CD14-positive monocyte (primary cell): ENCODE results near the gene CYP39A1. TPM values are rescaled to one million over a fixed set of nuclear protein-coding genes. Genes with fewer than 3 reads are reported as not detected.

Experiments used
- DNase-seq, 3 donors: peaks; one replicate each; pipeline ENCODE4 v3.0.0-alpha.2; 2011 to 2022
- H2AFZ ChIP-seq: 2 replicates; pipeline ENCODE4 v1.6.0; 2012; ENCODE audit warnings: mild to moderate bottlenecking, low read depth, low read length, inconsistent platforms; ENCODE audit not compliant: insufficient read depth, poor library complexity, severe bottlenecking
- H3K27ac ChIP-seq, 2 donors: 1 replicate in 1 of 2; 2 replicates in 1 of 2; pipeline ENCODE4 v1.5.1; 2012 to 2013; ENCODE audit warnings: low read length in 2 of 2, control low read depth in 1 of 2, inconsistent platforms in 1 of 2, low read depth in 1 of 2, mild to moderate bottlenecking in 1 of 2
- H3K27me3 ChIP-seq, 2 donors: one replicate each; pipeline versions ENCODE4 v1.6.0 to v1.6.1; 2011 to 2013; ENCODE audit warnings: low read length in 2 of 2; ENCODE audit not compliant: control insufficient read depth in 2 of 2, insufficient read depth in 2 of 2
- H3K36me3 ChIP-seq, 2 donors: replicated peaks in 1 of 2; 1 replicate in 1 of 2; 2 replicates in 1 of 2; pipeline versions ENCODE4 v1.5.1 to v1.6.1; 2012 to 2013; ENCODE audit warnings: low read length in 2 of 2, control low read depth in 1 of 2, inconsistent platforms in 1 of 2, mild to moderate bottlenecking in 1 of 2; ENCODE audit not compliant: insufficient read depth in 2 of 2, control insufficient read depth in 1 of 2
- H3K4me1 ChIP-seq, 2 donors: 1 replicate in 1 of 2; 2 replicates in 1 of 2; pipeline versions ENCODE4 v1.5.1 to v1.6.1; 2012 to 2013; ENCODE audit warnings: low read length in 2 of 2, control low read depth in 1 of 2, inconsistent platforms in 1 of 2, mild to moderate bottlenecking in 1 of 2, moderate library complexity in 1 of 2; ENCODE audit not compliant: insufficient read depth in 2 of 2, control insufficient read depth in 1 of 2
- H3K4me2 ChIP-seq: replicated peaks from 2 replicates; pipeline ENCODE3; 2012; ENCODE audit warnings: low read length, moderate library complexity, mild to moderate bottlenecking; ENCODE audit not compliant: poor library complexity, severe bottlenecking; ENCODE audit errors: extremely low read depth
- H3K4me3 ChIP-seq, 3 experiments: fragments of 200-600 bp in 1 of 3; sonication (generic) in 1 of 3; replicated peaks in 1 of 3; 1 replicate in 2 of 3; 2 replicates in 1 of 3; pipeline ENCODE4 v1.5.1; 2011 to 2013; ENCODE audit warnings: low read length in 3 of 3, mild to moderate bottlenecking in 3 of 3, control low read depth in 2 of 3, low read depth in 2 of 3, inconsistent platforms in 1 of 3, moderate library complexity in 1 of 3
- H3K79me2 ChIP-seq: 2 replicates; pipeline ENCODE4 v1.6.0; 2012; ENCODE audit warnings: mild to moderate bottlenecking, control low read depth, inconsistent platforms, low read length, moderate library complexity; ENCODE audit not compliant: insufficient read depth
- H3K9ac ChIP-seq: 2 replicates; pipeline ENCODE4 v1.6.0; 2017; ENCODE audit warnings: low read length, mild to moderate bottlenecking; ENCODE audit not compliant: insufficient read depth, poor library complexity, severe bottlenecking
- H3K9me3 ChIP-seq, 2 donors: replicated peaks in 1 of 2; 1 replicate in 1 of 2; 2 replicates in 1 of 2; pipeline versions ENCODE4 v1.5.1 to v1.6.1; 2012 to 2013; ENCODE audit warnings: low read length in 2 of 2, control low read depth in 1 of 2; ENCODE audit not compliant: control insufficient read depth in 1 of 2, insufficient read depth in 1 of 2
- H4K20me1 ChIP-seq: 2 replicates; pipeline ENCODE4 v1.6.0; 2012; ENCODE audit warnings: mild to moderate bottlenecking, low read length, control low read depth, moderate library complexity; ENCODE audit not compliant: insufficient read depth
- H3K27ac Mint-ChIP-seq, 7 donors: one replicate each; pipeline ENCODE4 v1.8.0; 2020; ENCODE audit warnings: mild to moderate bottlenecking in 7 of 7, mixed read lengths in 7 of 7, moderate library complexity in 6 of 7, inconsistent platforms in 2 of 7
- H3K27me3 Mint-ChIP-seq, 3 donors: one replicate each; pipeline ENCODE4 v1.8.0; 2021 to 2022; ENCODE audit warnings: low read depth in 3 of 3, mild to moderate bottlenecking in 3 of 3, mixed read lengths in 3 of 3, moderate library complexity in 3 of 3, inconsistent platforms in 1 of 3
- H3K36me3 Mint-ChIP-seq, 2 donors: one replicate each; pipeline ENCODE4 v1.8.0; 2020; ENCODE audit warnings: mixed read lengths in 2 of 2, inconsistent platforms in 1 of 2, mild to moderate bottlenecking in 1 of 2
- H3K4me1 Mint-ChIP-seq: one replicate; pipeline ENCODE4 v1.8.0; 2020; ENCODE audit warnings: mild to moderate bottlenecking, mixed read lengths
- H3K4me3 Mint-ChIP-seq, 2 donors: one replicate each; pipeline ENCODE4 v1.8.0; 2020; ENCODE audit warnings: mild to moderate bottlenecking in 2 of 2, mixed read lengths in 2 of 2, moderate library complexity in 1 of 2
- H3K9me3 Mint-ChIP-seq, 7 donors: one replicate each; pipeline ENCODE4 v1.8.0; 2020 to 2022; ENCODE audit warnings: mixed read lengths in 7 of 7, mild to moderate bottlenecking in 6 of 7, moderate library complexity in 6 of 7, inconsistent platforms in 2 of 7
- WGBS: methylation state at CpG from one replicate; pipeline ENCODE4 v1.1.5; 2013; ENCODE audit warnings: missing lambda C conversion rate; ENCODE audit not compliant: insufficient coverage; 5-methylcytosine and 5-hydroxymethylcytosine counted together
- intact Hi-C, 2 donors: fragments of 100-400 bp; cut with micrococcal nuclease; formaldehyde crosslinking; loops; one replicate each; pipeline versions ENCODE4 v1.15.0 to v1.15.1; 2023
- polyA plus RNA-seq, 3 donors: library from polyadenylated mRNA; depleted of rRNA in 1 of 3; unstranded in 2 of 3; stranded (reverse) in 1 of 3; fragments of 300-500 nt in 2 of 3; fragments of >200 nt in 1 of 3; fragmentation: Illumina TruSeq in 2 of 3; gene quantifications; 1 replicate in 2 of 3; 2 replicates in 1 of 3; pipeline ENCODE4 v1.2.3, GENCODE V29; 2012 to 2021
- TF ChIP-seq, protein P1 (sequence below): fragments of 200-600 bp; IDR thresholded peaks from one replicate; pipeline ENCODE4 v1.8.0; 2022; ENCODE audit warnings: antibody characterized with exemption, mild to moderate bottlenecking

CYP39A1 gene
- polyA plus RNA-seq, 3 donors = not detected

DNA sequence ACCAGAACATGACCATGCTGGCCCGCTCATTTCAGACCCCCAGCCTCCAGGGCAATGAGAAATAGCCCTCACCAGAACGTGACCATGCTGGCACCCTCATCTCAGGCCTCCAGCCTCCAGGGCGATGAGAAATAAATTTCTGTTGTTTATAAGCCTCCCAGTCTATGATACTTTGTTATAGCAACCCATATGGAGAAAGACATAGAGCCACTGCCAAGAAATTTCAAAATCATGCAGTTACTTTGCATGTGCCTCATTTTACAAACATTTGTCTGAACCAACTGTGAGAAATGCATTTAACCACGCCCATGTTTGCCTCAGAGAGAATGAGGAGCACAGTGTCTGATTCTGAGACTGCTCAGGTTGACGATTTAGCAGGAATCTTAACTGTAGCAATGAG, 15.5 kb downstream of the CYP39A1 start:
- no peak overlapping the region for H3K4me2 ChIP-seq
- H3K27ac Mint-ChIP-seq = no peak overlapping the region
- H3K9me3 Mint-ChIP-seq = no peaks in the 10 kb centered on the region
- no peak overlapping the region for H3K4me3 Mint-ChIP-seq
- no peaks in the 10 kb centered on the region for H3K9me3 ChIP-seq
- intact Hi-C loops = no loop called here
- H3K36me3 Mint-ChIP-seq = no peaks in the 10 kb centered on the region
- no peaks in the 10 kb centered on the region for H3K27me3 ChIP-seq
- no peak overlapping the region for H3K27ac ChIP-seq
- peaks cover 0 to 3% (median 2%) of the 10 kb centered on the region in 3 donors for H3K27me3 Mint-ChIP-seq
- DNase-seq = no peak
- no peaks in the 10 kb centered on the region for H3K79me2 ChIP-seq
- H3K4me1 ChIP-seq = no peaks in the 10 kb centered on the region
- H2AFZ ChIP-seq = no peak overlapping the region
- H3K9ac ChIP-seq = no peak overlapping the region
- no peaks in the 10 kb centered on the region for H3K36me3 ChIP-seq
- TF ChIP-seq, protein P1, sequence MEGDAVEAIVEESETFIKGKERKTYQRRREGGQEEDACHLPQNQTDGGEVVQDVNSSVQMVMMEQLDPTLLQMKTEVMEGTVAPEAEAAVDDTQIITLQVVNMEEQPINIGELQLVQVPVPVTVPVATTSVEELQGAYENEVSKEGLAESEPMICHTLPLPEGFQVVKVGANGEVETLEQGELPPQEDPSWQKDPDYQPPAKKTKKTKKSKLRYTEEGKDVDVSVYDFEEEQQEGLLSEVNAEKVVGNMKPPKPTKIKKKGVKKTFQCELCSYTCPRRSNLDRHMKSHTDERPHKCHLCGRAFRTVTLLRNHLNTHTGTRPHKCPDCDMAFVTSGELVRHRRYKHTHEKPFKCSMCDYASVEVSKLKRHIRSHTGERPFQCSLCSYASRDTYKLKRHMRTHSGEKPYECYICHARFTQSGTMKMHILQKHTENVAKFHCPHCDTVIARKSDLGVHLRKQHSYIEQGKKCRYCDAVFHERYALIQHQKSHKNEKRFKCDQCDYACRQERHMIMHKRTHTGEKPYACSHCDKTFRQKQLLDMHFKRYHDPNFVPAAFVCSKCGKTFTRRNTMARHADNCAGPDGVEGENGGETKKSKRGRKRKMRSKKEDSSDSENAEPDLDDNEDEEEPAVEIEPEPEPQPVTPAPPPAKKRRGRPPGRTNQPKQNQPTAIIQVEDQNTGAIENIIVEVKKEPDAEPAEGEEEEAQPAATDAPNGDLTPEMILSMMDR = no peak
- no peaks in the 10 kb centered on the region for H3K4me1 Mint-ChIP-seq
- 95% methylated on average over 3 of the region's 5 CpGs for WGBS
- H4K20me1 ChIP-seq = no peaks in the 10 kb centered on the region
- no peak overlapping the region for H3K4me3 ChIP-seq

DNA sequence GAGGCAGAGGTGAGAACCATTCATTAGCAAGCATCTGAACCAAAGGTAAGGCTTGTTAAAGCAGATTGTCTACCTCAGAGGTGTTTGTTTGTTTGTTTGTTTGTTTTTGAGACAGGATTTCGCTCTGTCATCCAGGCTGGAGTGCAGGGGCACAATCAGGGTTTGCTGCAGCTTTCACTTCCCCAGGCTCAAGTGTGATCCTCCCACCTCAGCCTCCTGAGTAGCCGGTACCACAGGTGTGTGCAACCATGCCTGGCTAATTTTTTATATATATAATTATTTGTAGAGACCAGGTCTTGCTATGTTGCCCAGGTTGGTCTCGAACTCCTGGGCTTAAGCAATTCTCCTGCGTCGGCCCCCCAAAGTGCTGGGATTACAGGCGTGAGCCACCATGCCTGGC, 17.2 kb downstream of the CYP39A1 start:
- Histone ChIP-seq H2AFZ (no peak overlapping the region), H4K20me1 (no peaks in the 10 kb centered on the region), H3K9ac (no peak overlapping the region), H3K36me3 (no peaks in the 10 kb centered on the region), H3K9me3 (no peaks in the 10 kb centered on the region), H3K4me1 (no peaks in the 10 kb centered on the region), H3K4me2 (no peak overlapping the region), H3K4me3 (no peak overlapping the region), H3K27me3 (no peaks in the 10 kb centered on the region), H3K27ac (no peak overlapping the region), H3K79me2 (no peaks in the 10 kb centered on the region)
- intact Hi-C loops = no loop called here
- Mint-ChIP-seq H3K9me3 (no peaks in the 10 kb centered on the region), H3K36me3 (no peaks in the 10 kb centered on the region), H3K4me3 (no peak overlapping the region), H3K27ac (no peak overlapping the region), H3K27me3 (peaks cover 0 to 3% (median 2%) of the 10 kb centered on the region in 3 donors), H3K4me1 (no peaks in the 10 kb centered on the region)
- 98% methylated on average over 4 of the region's 6 CpGs for WGBS
- TF ChIP-seq, protein P1 = no peak
- DNase-seq = no peak
